AG08395 (cell line): ENCODE measurements around the gene ADAMTS3.
A peak's percentile ranks its signal among the peaks of the same experiment; 100 is the strongest.

ENCODE experiments used
- DNase-seq: peaks from one replicate; pipeline ENCODE4 v3.0.0; 2012; ENCODE audit warnings: mixed read lengths, low spot score

ADAMTS3 gene

DNA sequence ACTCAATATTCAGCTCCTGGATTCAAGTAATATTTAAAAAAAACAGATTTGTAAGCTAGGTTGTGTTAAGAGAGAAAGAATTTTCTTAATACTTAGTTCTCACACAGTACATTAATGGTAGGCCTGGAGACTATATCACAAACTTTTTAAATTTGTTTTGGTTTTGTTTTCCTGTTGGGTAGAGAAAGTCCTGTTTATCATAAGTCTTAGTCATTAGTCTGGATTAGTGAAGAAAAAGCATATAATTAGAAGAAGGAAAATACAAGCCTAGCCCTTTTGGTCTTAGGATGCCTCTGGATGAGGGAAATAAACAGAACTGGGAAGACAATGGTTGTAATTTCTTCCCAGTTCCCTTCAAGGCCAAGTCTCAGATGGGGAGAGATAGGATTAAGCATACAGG, 163.6 kb downstream of the ADAMTS3 start:
- DNase-seq = no peak

GRCh38 chr4:72397314-72397713, 171.7 kb downstream of the ADAMTS3 start:
- no peak for DNase-seq

- no peak for DNase-seq
Observed at GRCh38 chr4:72394012-72394663, 174.9 kb downstream of the ADAMTS3 start.

- DNase-seq = no peak
Observed at GRCh38 chr4:72391281-72391680, 177.7 kb downstream of the ADAMTS3 start.

GRCh38 chr4:72390409-72390808, 178.6 kb downstream of the ADAMTS3 start:
- peak; percentile 8 for DNase-seq

GRCh38 chr4:72388521-72388920, 180.5 kb downstream of the ADAMTS3 start:
- DNase-seq = no peak

DNA sequence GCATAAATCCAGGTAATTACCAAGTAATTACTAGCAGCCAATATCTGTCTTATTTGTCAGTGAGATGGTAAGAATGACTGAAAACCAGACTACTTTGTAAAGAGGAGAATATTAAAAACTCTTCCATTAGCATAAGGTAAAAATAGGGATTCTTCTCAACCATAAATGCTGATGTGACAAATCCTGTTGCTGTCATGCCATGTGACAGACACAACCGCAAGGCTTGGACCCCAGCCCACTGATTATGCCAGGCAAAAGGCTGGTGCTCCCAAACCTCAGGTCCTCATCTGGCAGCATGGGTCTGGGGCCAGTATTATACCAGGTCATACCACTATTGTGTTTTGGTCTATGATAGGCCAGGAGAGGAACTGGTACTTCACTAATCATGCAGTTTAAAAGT, 181.1 kb downstream of the ADAMTS3 start:
- DNase-seq = no peak

- DNase-seq = no peak
Observed at GRCh38 chr4:72383439-72383838, 185.6 kb downstream of the ADAMTS3 start.

DNA sequence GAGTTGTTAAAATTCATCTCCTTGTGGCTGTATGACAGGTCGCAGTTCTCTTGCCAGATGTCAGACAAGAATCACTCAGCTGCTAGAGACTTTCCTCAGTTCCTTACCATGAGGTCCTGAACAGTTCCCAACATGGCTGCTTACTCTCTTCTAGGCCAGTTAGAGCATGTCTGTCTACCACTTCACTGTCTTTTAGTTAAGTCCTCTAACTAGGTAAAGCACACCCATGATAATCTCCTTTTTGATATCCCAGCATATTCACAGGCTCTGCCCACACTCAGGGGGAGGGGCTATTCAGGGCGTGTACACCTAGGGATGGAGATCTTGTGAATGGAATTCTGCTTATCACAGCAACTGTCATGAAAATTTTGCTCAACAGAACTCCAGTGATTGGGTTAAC, 190.1 kb downstream of the ADAMTS3 start:
- no peak for DNase-seq

DNA sequence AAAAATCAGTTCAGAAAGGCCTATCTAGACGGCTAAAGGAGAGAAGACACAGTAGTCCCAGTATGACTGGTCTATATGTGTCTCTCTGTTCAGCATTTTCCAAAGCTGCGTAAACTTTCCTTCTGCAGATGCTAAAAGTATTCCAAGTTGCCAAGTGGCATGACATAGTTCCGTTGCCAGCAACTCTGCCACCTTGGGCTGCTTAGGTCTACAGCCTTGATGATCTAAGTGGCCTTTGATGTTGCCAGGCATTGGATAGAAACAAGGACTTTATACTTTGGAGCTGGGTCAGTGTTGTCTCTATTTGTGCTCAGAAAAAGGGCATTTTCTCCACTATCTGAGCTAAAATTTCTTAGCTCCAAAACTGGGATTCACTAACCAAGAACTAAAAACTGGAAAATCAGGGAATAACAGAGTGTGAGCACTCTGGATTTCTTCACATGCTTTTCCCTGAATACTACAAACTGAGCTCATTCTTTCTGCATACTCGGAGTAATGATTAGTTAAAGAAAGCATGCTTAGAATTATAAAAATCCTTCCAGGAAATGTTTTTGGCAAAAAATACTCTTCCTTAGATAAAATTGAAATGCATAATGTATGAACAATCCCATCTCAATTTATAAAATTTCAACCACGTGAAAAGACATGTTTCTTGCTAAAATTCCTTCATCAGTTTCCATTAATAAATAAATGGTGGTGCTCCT, 191.4 kb downstream of the ADAMTS3 start:
- peak; percentile 25 for DNase-seq

GRCh38 chr4:72376901-72377300, 192.1 kb downstream of the ADAMTS3 start:
- DNase-seq = no peak

- peak; percentile 67 for DNase-seq
Observed at GRCh38 chr4:72375073-72375736, 193.8 kb downstream of the ADAMTS3 start.

GRCh38 chr4:72374159-72374558, 194.9 kb downstream of the ADAMTS3 start:
- no peak for DNase-seq

DNA sequence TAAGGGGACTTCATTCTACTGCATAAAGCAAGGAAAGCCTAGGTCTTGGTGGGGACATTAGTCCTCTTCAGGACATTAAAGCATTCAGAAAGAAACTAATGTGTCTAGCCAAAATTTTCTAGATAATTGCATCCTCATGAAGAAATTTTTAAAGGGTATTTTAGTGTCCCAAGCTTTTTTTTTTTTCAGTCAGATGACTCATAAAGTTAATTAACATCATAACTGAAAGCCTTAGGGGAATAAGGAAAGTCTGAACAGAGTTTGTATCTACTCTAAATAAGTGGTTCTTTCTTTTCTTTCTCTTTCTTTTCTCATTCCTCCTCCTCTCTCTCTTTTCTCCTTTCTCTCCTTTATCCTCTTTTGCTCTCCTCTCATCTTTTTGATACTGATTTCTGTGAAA, 202.4 kb downstream of the ADAMTS3 start:
- DNase-seq = peak; percentile 25

- no peak for DNase-seq
Observed at GRCh38 chr4:72365981-72366380, 203.0 kb downstream of the ADAMTS3 start.

DNA sequence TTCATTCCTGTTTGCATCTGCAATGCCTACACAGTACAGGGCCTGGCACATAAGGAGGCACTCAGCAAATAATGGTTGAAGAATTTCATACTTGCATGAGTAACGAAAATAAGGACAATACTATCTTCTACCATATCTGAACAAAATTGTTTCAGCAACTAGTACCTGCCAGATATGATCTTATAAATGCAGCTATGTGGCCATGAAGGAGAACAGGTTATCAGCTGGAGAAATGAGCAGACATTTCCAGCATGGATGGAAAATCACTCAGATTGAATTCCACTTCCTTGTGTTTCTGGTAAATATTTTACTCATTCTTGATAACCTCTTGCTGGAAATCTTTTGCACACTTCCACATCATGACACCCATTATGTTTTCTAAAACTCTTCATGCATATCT, 204.0 kb downstream of the ADAMTS3 start:
- no peak for DNase-seq

DNA sequence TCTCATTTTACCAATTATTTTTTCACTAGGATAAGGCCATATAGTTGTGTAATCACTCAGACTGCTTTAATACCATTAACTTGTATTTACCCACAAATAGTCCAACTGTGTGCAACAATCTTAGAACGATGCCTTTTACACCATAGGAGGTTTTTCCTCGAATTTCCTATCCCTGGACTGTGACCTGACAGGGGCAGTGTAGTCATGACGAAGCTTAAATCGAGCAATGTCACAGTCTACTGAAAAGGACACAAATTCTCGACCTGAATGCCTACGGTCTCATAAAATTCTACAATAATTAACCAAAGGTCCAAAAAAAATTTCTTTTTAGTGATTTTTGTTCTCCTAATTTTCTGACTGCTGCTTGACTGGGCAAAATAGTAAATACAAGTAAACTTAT, 208.9 kb downstream of the ADAMTS3 start:
- DNase-seq = no peak

DNA sequence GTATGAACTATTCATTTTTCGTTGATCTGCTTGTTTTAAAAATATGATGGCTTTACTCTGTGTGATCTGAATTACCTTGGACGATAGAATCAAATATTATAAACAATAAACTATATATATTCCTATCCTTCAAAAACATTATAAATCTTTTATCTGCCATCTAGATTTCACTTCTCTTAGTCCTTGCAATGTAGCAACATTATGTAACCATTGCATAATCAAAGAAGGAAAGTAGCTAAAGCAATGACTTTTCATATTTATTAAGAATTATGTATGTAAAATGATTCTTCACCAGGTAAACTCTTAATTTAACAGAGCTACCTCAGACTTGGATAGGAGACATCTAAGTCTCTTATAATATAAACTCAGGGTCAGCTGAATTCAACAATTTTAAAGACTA, 210.5 kb downstream of the ADAMTS3 start:
- DNase-seq = no peak

- DNase-seq = no peak
Observed at GRCh38 chr4:72357908-72358307, 211.1 kb downstream of the ADAMTS3 start.

GRCh38 chr4:72352711-72353110, 216.3 kb downstream of the ADAMTS3 start:
- DNase-seq = peak; percentile 23

DNA sequence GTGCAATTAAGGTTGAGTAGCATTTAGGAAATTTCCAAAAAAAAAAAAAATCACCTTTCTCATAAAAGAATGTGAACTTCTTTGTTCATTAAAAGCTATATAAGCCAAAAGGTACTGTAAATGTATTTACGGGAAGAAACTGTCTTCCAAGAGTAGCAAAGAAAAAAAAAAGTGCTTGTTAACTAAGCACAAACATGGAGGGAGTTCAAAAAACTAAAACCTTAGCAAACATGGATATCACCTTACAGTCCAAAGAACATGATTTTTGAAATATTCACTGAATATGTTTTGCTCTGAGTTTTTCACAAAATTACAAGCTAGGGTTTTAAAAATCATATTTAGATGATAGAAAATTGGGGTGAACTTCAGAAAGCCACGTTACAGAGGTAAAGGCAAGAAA, 217.5 kb downstream of the ADAMTS3 start:
- no peak for DNase-seq

GRCh38 chr4:72348701-72349100, 220.3 kb downstream of the ADAMTS3 start:
- no peak for DNase-seq

GRCh38 chr4:72344418-72344817, 224.6 kb downstream of the ADAMTS3 start:
- no peak for DNase-seq
